NOMO-1 treated with dmso at 0.1 percent for 144 hours (cell line): ENCODE measurements around the gene SOX12.
A peak's percentile ranks its signal among the peaks of the same experiment; 100 is the strongest.

Source experiments
- DNase-seq: peaks from one replicate; lab custom pipeline; 2025; ENCODE audit not compliant: unreplicated experiment; lab: John Stamatoyannopoulos, UW

Gene SOX12

DNA sequence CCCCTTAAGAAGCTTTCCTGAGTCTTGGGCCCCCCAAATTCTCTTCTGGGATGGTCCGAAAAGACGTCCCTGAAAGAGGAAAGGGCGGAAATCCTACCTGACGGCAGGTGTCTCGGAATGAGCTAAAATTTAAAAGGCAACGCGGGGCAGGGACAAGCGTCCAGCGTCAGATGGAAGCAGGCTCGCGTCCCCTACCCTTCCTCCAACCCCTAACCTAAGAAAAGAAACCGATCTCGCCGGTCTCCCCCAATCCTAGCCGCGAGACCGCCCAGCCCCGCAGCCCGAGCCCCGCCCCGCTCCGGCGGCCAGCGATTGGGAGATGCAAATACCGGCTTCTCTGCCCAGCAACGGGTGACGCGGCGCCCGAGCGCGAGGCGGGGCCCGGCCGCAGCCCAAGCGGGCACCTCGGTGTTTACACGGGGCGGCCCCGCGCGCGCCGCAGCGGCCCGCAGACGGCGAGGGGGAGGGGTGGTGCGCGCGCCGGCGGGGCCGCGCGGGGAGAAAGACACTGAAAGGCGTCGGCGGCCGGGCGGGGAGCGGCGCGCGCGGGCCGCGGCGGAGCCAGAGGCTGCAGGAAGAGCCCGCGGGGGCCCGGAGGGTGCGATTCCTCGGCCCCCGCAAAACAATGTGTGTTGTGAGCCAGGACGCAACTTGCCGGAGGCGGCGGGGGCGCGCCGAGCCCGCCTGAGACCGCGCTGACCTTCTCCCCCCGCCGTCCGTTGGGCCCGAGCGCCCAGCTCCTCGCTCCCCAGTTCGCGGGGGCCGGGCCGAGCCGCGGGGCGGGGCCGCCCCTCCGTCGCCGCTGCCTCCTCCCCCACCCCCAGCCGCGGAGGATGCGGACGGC is at the start of gene SOX12:
Gene SOX12 (plus strand): TSS at position 508 of the 844 bp plus-strand sequence. CDS start 373 bp downstream, outside the sequence.
- DNase-seq: peak; percentile 95

DNA sequence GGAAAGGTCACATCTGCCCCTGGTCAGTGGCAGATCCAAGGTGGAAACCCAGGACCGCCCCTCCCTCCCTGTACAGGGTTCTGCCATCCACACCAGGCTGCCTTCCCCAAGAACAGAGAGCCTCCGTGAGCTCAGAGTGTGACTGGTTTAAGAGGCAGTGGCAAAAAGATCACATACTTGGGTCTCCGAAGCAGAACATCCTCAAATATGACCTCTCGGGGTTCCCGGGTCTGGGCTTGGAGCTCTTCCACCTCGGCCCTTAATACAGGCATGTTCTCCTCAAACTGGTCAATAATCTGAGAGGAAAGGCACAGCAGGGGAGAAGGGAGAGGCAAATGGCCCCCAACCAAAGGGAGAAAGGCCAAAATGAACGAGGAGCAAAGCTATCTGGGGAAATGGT is 49.6 kb upstream of the SOX12 start:
- no peak for DNase-seq

DNA sequence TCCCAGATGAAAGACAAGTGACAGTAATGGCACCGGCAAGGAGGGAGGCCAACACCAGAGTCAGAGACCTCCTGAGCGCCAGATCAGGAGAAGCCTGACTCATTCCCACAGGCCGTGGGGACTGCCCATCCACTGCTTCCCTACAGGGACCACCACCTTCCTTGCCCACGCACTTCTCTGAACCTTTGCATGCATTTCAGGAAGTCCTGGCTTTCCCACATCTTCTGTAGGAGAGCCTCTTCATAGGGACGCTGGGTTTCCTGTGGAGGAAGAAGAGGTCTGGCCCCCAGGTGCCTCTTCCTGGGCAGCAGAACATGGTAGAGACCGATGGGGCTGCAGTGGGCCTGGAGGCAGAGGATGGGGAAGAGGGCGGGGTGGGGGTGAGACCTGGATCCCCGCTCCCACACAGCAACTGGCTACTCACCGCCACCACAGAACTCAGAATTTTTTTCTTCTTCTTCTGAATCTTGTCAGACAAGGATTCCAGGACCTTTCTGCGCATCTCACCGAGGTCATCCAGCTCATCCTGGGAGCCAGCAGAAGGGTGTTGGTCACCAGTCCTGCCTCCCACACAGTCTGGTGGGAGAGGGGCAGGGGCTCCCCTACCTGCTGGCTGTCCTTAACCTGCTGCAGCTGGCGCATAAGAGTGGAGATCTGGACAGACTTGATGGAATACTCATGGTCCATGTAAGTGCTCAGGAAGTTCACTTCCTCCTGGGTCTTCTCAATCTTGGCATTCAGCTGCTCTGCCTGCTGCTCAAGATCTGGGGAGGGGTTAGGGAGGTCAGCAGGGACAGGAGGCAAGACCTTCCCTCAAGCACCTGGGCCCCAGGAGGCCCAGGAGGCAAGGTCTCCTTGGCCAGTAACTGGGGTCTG is 48.5 kb upstream of the SOX12 start:
- DNase-seq: no peak

DNA sequence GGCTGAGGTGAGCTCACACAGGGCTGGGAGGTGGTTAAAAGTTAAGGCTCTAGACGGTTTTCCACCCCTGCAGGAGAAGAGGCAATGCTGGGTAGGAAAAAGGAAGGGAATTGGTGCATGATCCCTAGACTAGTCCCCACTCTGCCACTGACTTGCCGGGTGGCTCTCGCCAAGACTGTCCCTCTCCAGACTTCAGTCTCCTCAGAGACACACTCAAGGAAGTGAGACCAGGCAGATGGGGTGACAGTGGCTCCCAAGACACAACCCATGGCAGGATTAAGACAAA is 47.9 kb upstream of the SOX12 start:
- no peak for DNase-seq

DNA sequence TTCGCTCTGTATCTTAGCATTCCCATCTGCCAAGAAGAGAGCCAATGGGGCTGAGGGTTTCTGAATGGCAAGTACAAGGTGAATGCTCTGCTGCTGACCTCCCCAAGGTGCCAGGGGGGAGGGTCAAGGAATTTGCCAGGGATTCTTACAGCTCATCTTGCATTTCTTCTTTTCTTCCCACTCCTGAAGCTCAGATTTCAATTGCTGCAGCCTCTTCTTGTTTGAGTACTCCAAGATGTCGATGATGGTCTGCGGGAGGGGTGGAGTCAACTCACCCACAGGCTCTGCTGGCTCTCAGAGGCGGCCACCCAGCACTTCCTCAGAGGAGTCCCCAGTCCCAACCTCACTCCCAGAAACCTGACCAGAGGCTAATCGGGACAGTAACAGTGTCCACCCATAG is 47.2 kb upstream of the SOX12 start:
- no peak for DNase-seq

DNA sequence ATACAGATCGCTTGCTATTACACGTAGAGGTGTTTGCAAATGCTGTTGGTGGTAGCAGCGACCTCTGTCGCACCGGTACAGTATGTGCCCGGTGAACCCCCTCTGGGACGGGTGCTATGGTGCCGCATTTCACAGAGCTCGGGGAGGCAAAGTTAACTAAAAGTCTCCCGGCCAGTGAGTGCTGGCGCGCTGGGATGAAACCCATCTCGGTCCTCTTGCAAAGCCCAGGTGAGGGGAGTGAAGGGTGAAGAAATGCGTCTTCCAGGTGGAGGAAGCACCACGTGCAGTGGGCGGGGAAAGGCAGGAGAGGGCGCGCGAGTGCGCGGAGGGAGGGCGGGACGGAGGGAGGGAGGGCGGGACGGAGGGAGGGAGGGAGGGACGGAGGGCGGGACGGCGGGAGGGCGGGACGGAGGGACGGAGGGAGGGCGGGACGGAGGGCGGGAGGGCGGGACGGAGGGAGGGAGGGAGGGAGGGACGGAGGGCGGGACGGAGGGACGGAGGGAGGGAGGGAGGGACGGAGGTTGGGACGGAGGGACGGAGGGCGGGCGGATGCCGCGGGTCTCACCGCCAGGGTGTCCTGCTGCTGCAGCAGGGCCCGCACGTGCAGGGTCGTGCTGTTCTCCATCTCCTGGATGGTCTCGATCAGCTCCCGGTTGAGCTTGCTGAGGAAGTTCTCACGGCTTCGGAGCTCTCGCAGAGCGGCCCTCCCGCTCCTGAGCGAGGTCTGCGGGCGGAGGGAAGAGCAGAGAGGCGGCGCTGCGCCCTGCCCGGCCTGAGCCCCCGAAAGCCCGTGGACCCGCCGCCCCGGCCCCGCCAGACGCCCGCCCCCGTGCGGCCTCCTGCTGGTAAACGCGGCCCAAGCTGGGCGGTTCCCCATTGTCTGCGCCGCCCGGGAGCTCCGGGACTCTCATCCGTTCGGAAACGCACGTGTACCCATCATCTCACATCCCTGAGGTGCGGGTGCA is 46.5 kb upstream of the SOX12 start:
- no peak for DNase-seq

DNA sequence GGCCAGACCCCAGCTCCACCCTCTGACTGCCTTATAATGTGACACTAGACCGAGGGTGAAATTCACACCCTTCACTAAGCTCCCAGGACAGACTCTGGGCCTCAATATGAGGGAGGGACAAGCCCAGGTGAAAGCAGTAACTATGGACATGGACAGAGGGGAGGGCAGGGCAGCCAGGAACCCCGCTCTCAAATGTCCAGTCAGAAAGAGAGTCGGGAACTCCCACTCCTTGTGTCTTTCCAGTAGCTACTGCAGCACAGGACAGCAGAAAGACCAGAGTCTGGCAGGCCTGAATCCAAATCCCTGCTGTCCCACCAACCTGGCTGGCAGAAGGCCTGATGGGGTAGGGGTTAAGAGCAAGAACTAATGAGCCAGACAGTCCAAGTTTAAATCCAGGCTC is 41.2 kb upstream of the SOX12 start:
- DNase-seq: no peak

DNA sequence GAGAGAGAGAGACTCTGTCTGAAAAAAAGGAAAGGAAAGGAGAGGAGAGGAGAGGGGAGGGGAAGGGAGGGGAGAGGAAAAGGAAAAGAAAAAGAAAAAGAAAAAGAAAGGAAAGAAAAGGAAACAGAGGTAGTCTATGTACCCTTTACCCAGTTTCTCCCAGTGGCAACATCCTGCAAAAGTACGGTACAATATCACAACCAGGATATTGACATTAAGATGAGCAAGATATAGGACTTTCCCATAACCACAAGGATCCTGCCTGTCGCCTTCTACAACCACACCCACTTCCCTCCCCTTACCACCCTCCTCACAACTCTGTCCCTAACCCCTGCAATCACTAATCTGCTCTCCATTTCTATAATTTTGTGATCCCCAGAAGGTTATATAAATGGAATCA is 38.8 kb upstream of the SOX12 start:
- DNase-seq: no peak

DNA sequence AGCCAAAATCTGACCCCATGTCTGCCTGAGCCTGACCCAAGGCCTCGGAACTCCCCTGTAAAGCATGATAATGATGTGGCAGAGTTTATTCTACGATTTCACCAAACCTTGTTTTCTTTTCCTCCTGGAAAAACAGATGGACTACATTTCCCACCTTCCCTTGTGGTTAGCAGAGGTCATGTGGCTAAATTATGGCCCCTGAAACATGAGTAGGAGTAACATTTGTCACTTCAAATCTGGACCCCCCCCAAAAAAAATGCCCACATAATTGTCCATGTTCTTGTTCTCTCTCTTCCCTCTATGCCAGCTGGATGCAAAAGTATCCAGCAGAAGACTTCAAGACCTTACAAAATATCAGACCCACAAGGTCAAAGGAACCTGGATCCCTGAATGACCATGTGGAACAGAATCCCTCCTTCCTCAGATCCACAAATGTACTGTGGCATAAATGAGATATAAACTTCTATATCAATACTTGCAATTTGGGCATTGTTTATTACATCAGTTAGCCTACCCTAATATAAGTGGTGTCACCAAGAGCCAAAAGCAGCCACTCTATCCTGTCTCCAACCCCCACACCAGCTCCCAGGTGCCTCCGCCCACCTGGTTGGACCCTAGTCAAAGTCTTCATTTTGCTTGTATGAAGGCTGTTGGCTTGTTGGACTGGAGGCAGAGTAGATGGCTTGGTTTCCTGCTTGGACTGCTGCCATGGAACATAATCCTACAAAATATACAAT is 36.2 kb upstream of the SOX12 start:
- no peak for DNase-seq

DNA sequence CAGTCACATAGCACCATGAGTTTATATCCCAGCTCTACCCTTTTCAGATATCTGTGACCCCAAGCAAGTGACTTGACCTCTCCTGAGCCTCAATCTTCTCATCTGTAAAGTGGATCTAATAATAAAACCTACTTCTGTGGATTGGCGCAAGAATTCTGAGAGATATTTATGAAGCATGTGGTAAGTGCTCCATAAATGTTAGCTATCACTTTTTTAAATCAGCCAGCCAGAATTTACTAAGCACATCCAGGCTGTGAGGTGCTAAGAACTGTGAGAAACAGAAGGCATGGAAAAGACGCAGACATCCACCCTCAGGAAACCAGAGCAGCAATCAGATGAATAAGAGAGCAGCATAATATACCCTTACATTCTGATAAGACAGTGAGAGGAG is 35.7 kb upstream of the SOX12 start:
- no peak for DNase-seq

DNA sequence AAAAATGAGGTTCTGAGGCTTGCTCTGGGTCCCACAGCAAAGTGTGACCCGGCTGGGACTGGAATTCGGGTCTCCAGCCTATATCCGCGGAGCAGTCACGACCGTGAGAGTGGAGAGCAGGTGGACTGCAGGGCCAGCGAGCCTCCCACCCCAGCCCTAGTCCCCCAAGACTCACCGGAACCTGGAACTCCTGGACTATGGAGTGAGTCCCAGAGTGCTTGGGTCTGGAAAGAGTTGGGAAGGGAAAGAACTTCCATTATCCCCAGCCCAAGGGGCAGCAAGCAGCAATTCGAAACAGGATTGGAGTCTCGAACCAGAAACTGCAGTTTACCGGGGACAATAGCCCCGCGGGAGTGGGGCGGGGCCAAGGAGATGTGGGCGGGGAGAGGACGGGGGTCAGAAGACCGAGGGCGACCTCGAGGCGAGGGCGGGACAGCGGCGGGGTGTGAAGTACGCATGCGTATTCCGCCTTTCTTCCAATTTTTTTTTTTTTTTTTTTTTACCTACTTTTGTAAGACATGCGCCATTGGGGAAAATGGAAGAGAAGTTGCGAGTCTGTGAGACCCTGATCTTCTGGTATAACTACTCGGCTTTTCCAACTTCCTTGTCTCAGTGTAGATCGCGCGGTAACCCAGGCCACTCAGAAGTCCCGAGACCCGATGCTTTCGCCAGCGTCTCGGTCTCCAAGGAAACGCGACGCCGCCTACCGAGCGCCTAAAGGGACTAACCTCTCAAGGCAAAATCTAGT is 35.1 kb upstream of the SOX12 start, which contains the start of gene C20orf96:
Gene C20orf96 (minus strand): TSS at position 667 of the 748 bp plus-strand sequence. CDS start 140 bp downstream, at position 527.
- peak; percentile 83 for DNase-seq

DNA sequence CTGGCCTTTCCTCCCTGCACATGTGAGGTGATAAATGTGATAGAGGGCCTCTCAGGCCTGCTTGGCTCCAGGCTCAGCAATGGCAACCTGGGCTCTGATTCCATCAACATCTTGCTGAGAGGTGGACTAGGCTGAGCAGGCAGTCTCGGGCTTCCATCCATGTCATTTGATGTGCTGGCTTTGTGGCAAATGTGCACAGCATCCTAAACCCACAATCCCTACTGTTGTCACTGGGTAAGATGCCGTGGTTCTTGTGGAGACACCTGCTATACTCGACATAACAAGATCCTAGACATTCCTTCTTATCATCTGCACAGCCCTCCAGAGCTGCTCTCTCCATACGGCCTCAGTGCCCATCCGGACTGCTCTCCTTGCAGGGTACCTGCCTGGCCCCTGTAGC is 30.8 kb upstream of the SOX12 start:
- DNase-seq: no peak

DNA sequence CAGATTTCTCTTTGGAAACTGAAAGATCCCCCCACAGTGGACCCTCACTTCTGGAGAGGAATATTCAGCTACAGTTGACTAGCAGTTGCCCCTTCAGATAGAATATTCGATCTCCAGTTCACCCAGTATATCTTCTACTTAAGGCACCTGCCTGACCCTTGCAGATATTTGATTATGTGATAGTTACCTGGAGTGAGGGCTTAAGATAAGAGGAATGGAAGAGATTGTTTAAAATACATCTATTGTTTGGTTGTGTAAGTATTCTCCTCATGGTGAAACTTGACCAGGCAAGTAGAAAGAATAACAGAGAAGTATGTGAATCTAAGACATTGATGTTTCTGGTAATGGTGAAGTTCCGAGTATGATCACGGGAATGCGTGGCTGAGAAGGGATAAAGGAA is 29.5 kb upstream of the SOX12 start:
- DNase-seq: no peak

DNA sequence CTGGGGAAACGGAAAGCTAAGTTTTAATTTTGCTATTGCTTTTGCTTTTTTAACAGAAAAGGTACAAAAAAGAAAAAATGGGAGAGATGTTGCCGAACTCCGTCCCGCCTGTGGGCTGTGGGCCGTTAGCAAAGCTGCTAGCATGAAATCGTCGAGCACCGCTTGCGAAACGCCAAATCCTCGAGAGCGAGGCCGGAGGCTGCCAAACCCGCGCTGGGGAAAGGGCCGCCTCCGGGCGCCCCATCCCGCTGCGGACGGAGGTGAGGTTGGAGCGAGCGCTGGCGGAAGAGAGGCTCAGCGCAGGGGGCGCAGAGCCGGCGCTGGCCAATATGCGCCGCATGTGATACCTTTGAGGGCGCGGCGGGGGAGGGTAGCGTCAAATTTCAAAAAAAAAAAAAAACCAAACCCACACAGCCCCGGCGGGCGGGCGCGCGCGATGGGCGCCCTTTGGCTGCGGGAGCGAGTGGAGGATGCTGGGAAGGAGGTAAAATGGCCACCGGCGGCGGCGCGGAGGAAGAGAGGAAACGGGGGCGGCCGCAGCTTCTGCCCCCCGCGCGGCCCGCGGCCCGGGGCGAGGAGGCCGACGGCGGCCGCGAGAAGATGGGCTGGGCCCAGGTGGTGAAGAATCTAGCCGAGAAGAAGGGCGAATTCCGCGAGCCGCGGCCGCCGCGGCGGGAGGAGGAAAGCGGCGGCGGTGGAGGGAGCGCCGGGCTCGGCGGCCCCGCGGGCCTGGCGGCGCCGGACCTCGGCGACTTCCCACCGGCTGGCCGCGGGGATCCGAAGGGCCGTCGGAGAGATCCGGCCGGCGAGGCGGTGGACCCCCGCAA is 28.0 kb upstream of the SOX12 start, which contains the start of gene ZCCHC3:
Gene ZCCHC3 (plus strand): TSS at position 473 of the 827 bp plus-strand sequence. CDS start 17 bp downstream, at position 490.
- peak; percentile 93 for DNase-seq

DNA sequence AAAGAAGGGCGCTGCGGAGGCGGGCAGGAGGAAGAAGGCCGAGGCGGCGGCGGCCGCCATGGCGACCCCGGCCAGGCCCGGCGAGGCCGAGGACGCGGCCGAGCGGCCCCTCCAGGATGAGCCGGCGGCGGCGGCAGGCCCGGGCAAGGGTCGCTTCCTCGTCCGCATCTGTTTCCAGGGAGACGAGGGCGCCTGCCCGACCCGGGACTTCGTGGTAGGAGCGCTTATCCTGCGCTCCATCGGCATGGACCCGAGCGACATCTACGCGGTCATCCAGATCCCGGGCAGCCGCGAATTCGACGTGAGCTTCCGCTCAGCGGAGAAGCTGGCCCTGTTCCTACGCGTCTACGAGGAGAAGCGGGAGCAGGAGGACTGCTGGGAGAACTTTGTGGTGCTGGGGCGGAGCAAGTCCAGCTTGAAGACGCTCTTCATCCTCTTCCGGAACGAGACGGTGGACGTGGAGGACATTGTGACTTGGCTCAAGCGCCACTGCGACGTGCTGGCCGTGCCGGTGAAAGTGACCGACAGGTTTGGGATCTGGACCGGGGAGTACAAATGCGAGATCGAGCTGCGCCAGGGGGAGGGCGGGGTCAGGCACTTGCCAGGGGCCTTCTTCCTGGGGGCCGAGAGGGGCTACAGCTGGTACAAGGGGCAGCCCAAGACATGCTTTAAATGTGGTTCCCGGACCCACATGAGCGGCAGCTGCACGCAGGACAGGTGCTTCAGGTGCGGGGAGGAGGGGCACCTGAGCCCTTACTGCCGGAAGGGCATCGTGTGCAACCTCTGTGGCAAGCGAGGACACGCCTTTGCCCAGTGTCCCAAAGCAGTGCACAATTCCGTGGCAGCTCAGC is 27.2 kb upstream of the SOX12 start:
- peak; percentile 12 for DNase-seq

DNA sequence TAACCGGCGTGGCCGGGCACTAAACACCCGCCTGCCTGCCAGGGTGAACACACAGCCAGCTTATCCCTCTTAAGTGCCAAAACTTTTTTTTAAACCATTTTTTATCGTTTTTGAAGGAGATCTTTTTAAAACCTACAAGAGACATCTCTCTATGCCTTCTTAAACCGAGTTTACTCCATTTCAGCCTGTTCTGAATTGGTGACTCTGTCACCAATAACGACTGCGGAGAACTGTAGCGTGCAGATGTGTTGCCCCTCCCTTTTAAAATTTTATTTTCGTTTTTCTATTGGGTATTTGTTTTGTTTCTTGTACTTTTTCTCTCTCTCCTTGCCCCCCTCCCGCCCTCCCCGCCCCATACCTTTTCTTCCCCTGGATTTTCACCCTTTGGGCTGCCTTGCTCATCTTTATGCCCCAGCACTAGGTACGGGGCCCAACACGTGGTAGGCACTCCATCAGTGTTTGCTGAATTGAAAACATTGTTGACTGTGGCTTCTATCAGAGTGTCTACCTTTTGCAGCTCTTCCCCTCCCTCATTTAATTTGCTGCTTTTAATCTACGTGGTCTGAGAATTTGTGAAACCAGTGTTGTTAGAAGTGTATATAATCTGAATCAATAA is 26.5 kb upstream of the SOX12 start:
- DNase-seq: no peak

DNA sequence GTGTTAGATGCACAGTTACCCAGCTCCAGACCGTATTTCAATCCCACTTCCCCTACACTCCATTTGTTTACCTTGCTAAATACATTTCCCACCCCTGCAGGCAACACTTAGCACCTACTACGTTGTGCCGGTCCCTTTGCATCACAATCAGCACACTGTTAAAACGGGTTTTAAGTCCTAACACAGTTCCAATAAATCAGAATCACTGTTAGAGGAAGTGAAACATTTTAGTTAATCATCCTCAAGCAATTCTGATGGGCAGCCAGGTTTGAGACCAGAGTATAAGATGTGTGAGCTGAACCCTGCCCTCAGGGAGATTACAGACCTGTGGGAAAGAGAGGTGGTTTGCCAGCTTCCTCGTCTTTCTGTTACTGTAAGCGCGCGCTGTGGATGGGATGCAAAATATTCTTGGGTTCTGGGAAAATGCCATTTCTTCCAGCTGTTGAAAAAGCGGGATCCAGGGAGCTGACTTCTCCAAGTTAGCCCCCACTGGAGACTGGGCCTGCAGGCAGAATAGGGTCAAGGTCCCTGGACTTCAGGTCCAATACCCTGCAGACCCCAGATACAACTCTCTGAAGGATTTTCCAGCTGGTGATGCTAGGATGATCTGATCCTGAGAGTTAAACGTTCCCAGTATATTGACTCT is 24.9 kb upstream of the SOX12 start:
- DNase-seq: peak; percentile 5
